HepG2 (cell line): ENCODE data around the gene NXN. TPM values are rescaled to one million over a fixed set of nuclear protein-coding genes. Genes with fewer than 3 reads are reported as not detected.
A peak's percentile ranks its signal among the peaks of the same experiment; 100 is the strongest.

Experiments
- BHLHE40 ChIP-seq: IDR thresholded peaks from 2 replicates; pipeline ENCODE4 v1.6.1; 2011; ENCODE audit warnings: low read length, improper control_type of control experiment
- CENPT ChIP-seq: sonication (generic); formaldehyde crosslinking; IDR thresholded peaks from 2 replicates; pipeline ENCODE4 v1.8.0; 2022; ENCODE audit warnings: low read depth, mild to moderate bottlenecking, moderate library complexity, missing genetic modification reagents
- CREB1 ChIP-seq, 2 experiments: fragments of 450-650 bp in 1 of 2; IDR thresholded peaks; 2 replicates each; pipeline ENCODE4 v1.6.1; 2016 to 2017; ENCODE audit warnings: control low read depth in 1 of 2, mild to moderate bottlenecking in 1 of 2, missing compliant biosample characterization in 1 of 2, missing genetic modification characterization in 1 of 2
- CTCF ChIP-seq: sonication (generic); formaldehyde crosslinking; IDR thresholded peaks from 2 replicates; pipeline ENCODE4 v1.5.0; 2020; ENCODE audit warnings: mild to moderate bottlenecking, missing genetic modification reagents, moderate library complexity
- EEA1 ChIP-seq: sonication (generic); formaldehyde crosslinking; IDR thresholded peaks from 2 replicates; pipeline ENCODE4 v1.5.1; 2020; ENCODE audit warnings: mild to moderate bottlenecking, missing genetic modification reagents, borderline replicate concordance
- GATAD1 ChIP-seq: IDR thresholded peaks from 2 replicates; pipeline ENCODE4 v1.6.1; 2016; ENCODE audit warnings: missing genetic modification reagents, missing compliant biosample characterization
- MIER3 ChIP-seq: IDR thresholded peaks from 2 replicates; pipeline ENCODE4 v1.6.1; 2016; ENCODE audit warnings: missing compliant biosample characterization, borderline replicate concordance
- MIXL1 ChIP-seq: IDR thresholded peaks from 2 replicates; pipeline ENCODE4 v1.6.1; 2016
- NCOA5 ChIP-seq: sonication (generic); formaldehyde crosslinking; IDR thresholded peaks from 2 replicates; pipeline ENCODE4 v1.4.0; 2020; ENCODE audit warnings: missing genetic modification reagents
- PHB2 ChIP-seq: fragments of 450-650 bp; IDR thresholded peaks from 2 replicates; pipeline ENCODE4 v1.6.1; 2018; ENCODE audit not compliant: partially characterized antibody
- RAD51 ChIP-seq: fragments of 450-650 bp; IDR thresholded peaks from 2 replicates; pipeline ENCODE4 v1.6.1; 2016; ENCODE audit warnings: borderline replicate concordance
- RFX3 ChIP-seq: IDR thresholded peaks from 2 replicates; pipeline ENCODE4 v1.6.1; 2016; ENCODE audit warnings: missing biosample characterization, missing genetic modification reagents
- TIGD3 ChIP-seq: sonication (generic); formaldehyde crosslinking; IDR thresholded peaks from 2 replicates; pipeline ENCODE4 v1.5.1; 2020; ENCODE audit warnings: mild to moderate bottlenecking, missing genetic modification reagents, borderline replicate concordance
- ZMAT5 ChIP-seq: sonication (generic); formaldehyde crosslinking; IDR thresholded peaks from 2 replicates; pipeline ENCODE4 v1.5.0; 2020; ENCODE audit warnings: mild to moderate bottlenecking, low read depth, missing genetic modification reagents, borderline replicate concordance
- ZNF143 ChIP-seq: sonication (generic); formaldehyde crosslinking; IDR thresholded peaks from 2 replicates; pipeline ENCODE4 v1.4.0; 2020; ENCODE audit warnings: missing genetic modification reagents
- ZNF280B ChIP-seq: sonication (generic); formaldehyde crosslinking; IDR thresholded peaks from 2 replicates; pipeline ENCODE4 v1.5.0; 2020; ENCODE audit warnings: missing genetic modification reagents, mild to moderate bottlenecking, borderline replicate concordance
- ZNF281 ChIP-seq: sonication (generic); formaldehyde crosslinking; IDR thresholded peaks from 2 replicates; pipeline ENCODE4 v1.4.0; 2020; ENCODE audit warnings: missing genetic modification reagents, borderline replicate concordance
- ZNF432 ChIP-seq: sonication (generic); formaldehyde crosslinking; IDR thresholded peaks from 2 replicates; pipeline ENCODE4 v1.5.0; 2020; ENCODE audit warnings: missing genetic modification reagents, mild to moderate bottlenecking, borderline replicate concordance
- ZNF550 ChIP-seq: sonication (generic); formaldehyde crosslinking; IDR thresholded peaks from 2 replicates; pipeline ENCODE4 v1.4.0; 2020; ENCODE audit warnings: mild to moderate bottlenecking, missing genetic modification reagents, borderline replicate concordance
- ZNF570 ChIP-seq: sonication (generic); formaldehyde crosslinking; IDR thresholded peaks from 2 replicates; pipeline ENCODE4 v1.4.0; 2020; ENCODE audit warnings: mild to moderate bottlenecking, missing genetic modification reagents, borderline replicate concordance
- ZNF691 ChIP-seq: sonication (generic); formaldehyde crosslinking; IDR thresholded peaks from 2 replicates; pipeline ENCODE4 v1.4.0; 2020; ENCODE audit warnings: missing genetic modification reagents, low read depth, mild to moderate bottlenecking, borderline replicate concordance
- polyA plus RNA-seq, 8 experiments: library from polyadenylated mRNA; depleted of rRNA in 3 of 8; stranded (reverse) in 7 of 8; unstranded in 1 of 8; fragments of >200 nt; fragmentation: Illumina TruSeq in 4 of 8; extraction: Trizol in 4 of 8; gene quantifications; 2 replicates each; pipeline versions ENCODE4 v1.2.1 to v1.2.3, GENCODE V29; 2011 to 2016; ENCODE audit warnings: low read depth in 4 of 8, missing spikeins in 1 of 8, mixed read lengths in 1 of 8; ENCODE audit not compliant: insufficient read depth in 1 of 8
- total RNA-seq, 5 experiments: library from RNA; depleted of rRNA; stranded (reverse); fragments of >200 nt; fragmentation: Illumina TruSeq; extraction: Trizol; gene quantifications; 2 replicates each; pipeline ENCODE4 v1.2.3, GENCODE V29; 2016; ENCODE audit warnings: low read depth in 1 of 5

NXN gene
- total and polyA plus RNA-seq, 2 of the 13 experiments (the other 11 are each of a cell fraction or from before 2014, with no cell fraction given), result 22.2 to 24.3 TPM

GRCh38 chr17:752002-752619 is 227.5 kb downstream of the NXN start, which contains the start of gene GEMIN4 (continued):
- peak; percentile 67 for TF ChIP-seq ZNF691 (CRISPR knock-in tag)
- peak; percentile 23; the same call in 1 of the 2 replicates for TF ChIP-seq ZNF432 (CRISPR knock-in tag)
- no peak for TF ChIP-seq ZMAT5 (CRISPR knock-in tag)
- no peak for TF ChIP-seq CREB1 (IDR thresholded peaks at IDR 0.05)
- TF ChIP-seq CREB1 (CRISPR knock-in tag; IDR thresholded peaks at IDR 0.05), result no peak
- TF ChIP-seq MIER3, result 0 out of 2 replicates have a peak, but pooled peaks have one; percentile 64
- TF ChIP-seq EEA1, result peak; percentile 18; the same call in 1 of the 2 replicates
- TF ChIP-seq RFX3, result no peak
- TF ChIP-seq BHLHE40, result 0 out of 2 replicates have a peak, but pooled peaks have one; percentile 21
- TF ChIP-seq PHB2, result no peak
- TF ChIP-seq GATAD1 (CRISPR knock-in tag), result peak; percentile 79
- no peak for TF ChIP-seq NCOA5 (CRISPR knock-in tag)
- no peak for TF ChIP-seq ZNF570 (CRISPR knock-in tag)
- TF ChIP-seq ZNF143, result peak; percentile 86
- TF ChIP-seq MIXL1, result 0 out of 2 replicates have a peak, but pooled peaks have one; percentile 25
- no peak for TF ChIP-seq CENPT (CRISPR knock-in tag)
- TF ChIP-seq ZNF550 (CRISPR knock-in tag), result no peak
- TF ChIP-seq ZNF281 (CRISPR knock-in tag), result 0 out of 2 replicates have a peak, but pooled peaks have one; percentile 5
- no peak for TF ChIP-seq TIGD3 (CRISPR knock-in tag)
- peak; percentile 97 for TF ChIP-seq CTCF (CRISPR knock-in tag)
- TF ChIP-seq RAD51, result no peak
- peak; percentile 47; the same call in 1 of the 2 replicates for TF ChIP-seq ZNF280B (CRISPR knock-in tag)
